Astrocyte (in vitro differentiated cells and primary cell): ENCODE measurements around the gene MDM2.

Experiments
- EZH2 ChIP-seq: IDR thresholded peaks from 2 replicates; pipeline ENCODE4 v1.6.1; 2012; ENCODE audit warnings: mild to moderate bottlenecking, low read length, inconsistent platforms; ENCODE audit not compliant: insufficient read depth
- TF ChIP-seq, protein P1 (sequence below): IDR thresholded peaks from 2 replicates; pipeline ENCODE4 v1.5.1; 2011; ENCODE audit warnings: low read depth, mild to moderate bottlenecking, inconsistent platforms, low read length, moderate library complexity; ENCODE audit not compliant: insufficient read depth

GRCh38 chr12:68786929-68787328 lies 21.0 kb upstream of the MDM2 start:
- TF ChIP-seq, protein P1, sequence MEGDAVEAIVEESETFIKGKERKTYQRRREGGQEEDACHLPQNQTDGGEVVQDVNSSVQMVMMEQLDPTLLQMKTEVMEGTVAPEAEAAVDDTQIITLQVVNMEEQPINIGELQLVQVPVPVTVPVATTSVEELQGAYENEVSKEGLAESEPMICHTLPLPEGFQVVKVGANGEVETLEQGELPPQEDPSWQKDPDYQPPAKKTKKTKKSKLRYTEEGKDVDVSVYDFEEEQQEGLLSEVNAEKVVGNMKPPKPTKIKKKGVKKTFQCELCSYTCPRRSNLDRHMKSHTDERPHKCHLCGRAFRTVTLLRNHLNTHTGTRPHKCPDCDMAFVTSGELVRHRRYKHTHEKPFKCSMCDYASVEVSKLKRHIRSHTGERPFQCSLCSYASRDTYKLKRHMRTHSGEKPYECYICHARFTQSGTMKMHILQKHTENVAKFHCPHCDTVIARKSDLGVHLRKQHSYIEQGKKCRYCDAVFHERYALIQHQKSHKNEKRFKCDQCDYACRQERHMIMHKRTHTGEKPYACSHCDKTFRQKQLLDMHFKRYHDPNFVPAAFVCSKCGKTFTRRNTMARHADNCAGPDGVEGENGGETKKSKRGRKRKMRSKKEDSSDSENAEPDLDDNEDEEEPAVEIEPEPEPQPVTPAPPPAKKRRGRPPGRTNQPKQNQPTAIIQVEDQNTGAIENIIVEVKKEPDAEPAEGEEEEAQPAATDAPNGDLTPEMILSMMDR: no peak
- no peak for TF ChIP-seq EZH2
